OCI-LY1 (cell line): ENCODE data around the gene SFI1.

ENCODE experiments used
- H2AFZ ChIP-seq: fragments of 200-600 bp; sonication (generic), shearing (Covaris generic); 2 replicates; pipeline ENCODE4 v1.6.0; 2014; ENCODE audit warnings: antibody characterized with exemption, mild to moderate bottlenecking, low read length
- H3F3A ChIP-seq: fragments of 200-600 bp; sonication (generic), shearing (Covaris generic); 2 replicates; pipeline ENCODE4 v1.6.0; 2014; ENCODE audit warnings: mild to moderate bottlenecking, antibody characterized with exemption, low read length, moderate library complexity; ENCODE audit not compliant: insufficient read depth
- H3K27ac ChIP-seq: fragments of 200-600 bp; sonication (generic); 2 replicates; pipeline ENCODE4 v1.5.1; 2014; ENCODE audit warnings: low read length, mixed run types, mild to moderate bottlenecking, low read depth; ENCODE audit not compliant: poor library complexity, severe bottlenecking
- H3K27me3 ChIP-seq: fragments of 200-600 bp; sonication (generic); 2 replicates; pipeline ENCODE4 v1.6.0; 2014; ENCODE audit warnings: antibody characterized with exemption, mild to moderate bottlenecking, low read length, moderate library complexity; ENCODE audit not compliant: insufficient read depth
- H3K36me3 ChIP-seq: fragments of 200-600 bp; sonication (generic); 2 replicates; pipeline ENCODE4 v1.6.1; 2014; ENCODE audit warnings: mild to moderate bottlenecking, antibody characterized with exemption, low read length, moderate library complexity, mixed read lengths; ENCODE audit not compliant: insufficient read depth
- H3K4me1 ChIP-seq: fragments of 200-600 bp; sonication (generic); 2 replicates; pipeline ENCODE4 v1.5.1; 2014; ENCODE audit warnings: mild to moderate bottlenecking, low read length, moderate library complexity; ENCODE audit not compliant: insufficient read depth, severe bottlenecking
- H3K4me2 ChIP-seq: fragments of 200-600 bp; sonication (generic), shearing (Covaris generic); 2 replicates; pipeline ENCODE4 v1.6.1; 2014; ENCODE audit warnings: low read length
- H3K4me3 ChIP-seq: fragments of 200-600 bp; sonication (generic); 2 replicates; pipeline ENCODE4 v1.5.1; 2014; ENCODE audit warnings: low read length, low read depth, mild to moderate bottlenecking, mixed read lengths; ENCODE audit not compliant: poor library complexity, severe bottlenecking
- H3K79me2 ChIP-seq: fragments of 200-600 bp; shearing (Covaris generic); 2 replicates; pipeline ENCODE4 v1.6.1; 2016; ENCODE audit warnings: mixed run types, low read length, mixed read lengths; ENCODE audit not compliant: insufficient read depth
- H3K9ac ChIP-seq: fragments of 200-600 bp; sonication (generic), shearing (Covaris generic); 2 replicates; pipeline ENCODE4 v1.6.1; 2014; ENCODE audit warnings: mild to moderate bottlenecking, low read length, mixed read lengths
- H3K9me2 ChIP-seq: fragments of 200-600 bp; sonication (generic), shearing (Covaris generic); 2 replicates; pipeline ENCODE4 v1.6.1; 2014; ENCODE audit warnings: low read depth, mild to moderate bottlenecking, low read length, mixed read lengths
- H3K9me3 ChIP-seq: fragments of 200-600 bp; shearing (Covaris generic); 2 replicates; pipeline ENCODE4 v1.6.1; 2014; ENCODE audit warnings: low read length, mixed read lengths
- H4K20me1 ChIP-seq: fragments of 200-600 bp; sonication (generic), shearing (Covaris generic); 2 replicates; pipeline ENCODE4 v1.6.0; 2016; ENCODE audit warnings: mild to moderate bottlenecking, low read length; ENCODE audit not compliant: insufficient read depth
- EZH2 ChIP-seq: fragments of 200-600 bp; sonication (generic), shearing (Covaris generic); IDR thresholded peaks from 2 replicates; pipeline ENCODE4 v1.8.0; 2017; ENCODE audit warnings: borderline replicate concordance, mixed run types, mild to moderate bottlenecking, antibody characterized with exemption, low read length, moderate library complexity, mixed read lengths
- TF ChIP-seq, protein P1 (sequence below): fragments of 200-600 bp; sonication (generic), shearing (Covaris generic); IDR thresholded peaks from 2 replicates; pipeline ENCODE4 v1.5.1; 2017; ENCODE audit warnings: mild to moderate bottlenecking, antibody characterized with exemption, low read length, moderate library complexity, mixed read lengths

The SFI1 gene

DNA sequence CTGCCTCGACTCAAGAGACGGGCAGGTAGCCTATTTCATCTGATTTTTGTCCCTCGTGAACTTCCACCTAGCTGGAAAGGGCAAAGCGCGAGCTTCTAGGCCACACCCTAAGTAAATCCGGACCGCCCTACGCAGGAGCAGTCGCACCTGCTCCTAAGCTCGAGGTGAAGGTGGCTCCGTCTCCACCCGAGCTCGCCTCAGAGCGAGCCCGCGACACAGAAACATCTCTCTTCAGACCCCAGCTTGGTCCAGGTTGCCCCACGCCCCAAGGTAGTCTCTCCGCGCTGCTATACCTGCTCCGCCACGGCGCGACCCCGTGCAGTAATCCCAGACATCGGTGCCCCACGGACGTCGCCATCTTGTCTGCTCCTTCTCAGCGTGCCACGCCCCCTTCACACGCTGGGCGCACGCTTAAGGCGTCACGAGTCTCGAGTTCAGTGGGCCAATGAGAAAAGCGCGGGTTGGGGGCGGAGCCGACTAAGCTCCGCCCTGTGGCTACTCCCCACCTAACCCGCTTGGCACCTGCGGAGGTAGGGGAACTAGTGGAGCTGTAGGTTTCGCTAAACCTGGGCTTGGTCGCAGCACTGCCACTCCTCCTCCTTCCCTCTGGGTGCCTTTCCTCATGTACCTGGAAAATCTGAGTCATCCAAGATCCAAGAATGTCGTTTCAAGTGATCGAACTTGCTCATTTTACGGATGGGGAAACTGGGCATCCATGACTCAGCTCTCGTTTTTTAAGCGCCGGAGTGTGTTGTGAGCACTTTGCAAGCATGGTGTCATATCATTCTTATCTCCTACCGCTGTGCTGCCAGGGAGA, 165.7 kb downstream of the SFI1 start, which contains the start of gene PISD:
TSS of gene PISD (minus strand) at position 365 of the 817 bp plus-strand sequence. CDS start at position 358, 7 bp downstream.
- Histone ChIP-seq H3K9me2 (no peaks in the 10 kb centered on the region), H2AFZ (no peak within 1 kb of the TSS), H3K4me2 (peak within 1 kb of the TSS; percentile 93), H3F3A (no peaks in the 10 kb centered on the region; the same call in 1 of the 2 replicates), H3K4me1 (peaks cover 34% of the 10 kb centered on the region), H3K27me3 (no peaks in the 10 kb centered on the region), H3K9ac (peak within 1 kb of the TSS; percentile 73), H4K20me1 (no peaks in the 10 kb centered on the region), H3K9me3 (no peaks in the 10 kb centered on the region), H3K79me2 (peaks cover 43% of the 10 kb centered on the region), H3K27ac (peak within 1 kb of the TSS; percentile 82), H3K4me3 (peak within 1 kb of the TSS; percentile 84), H3K36me3 (no peaks in the 10 kb centered on the region; the same call in 1 of the 2 replicates)
- TF ChIP-seq, protein P1, sequence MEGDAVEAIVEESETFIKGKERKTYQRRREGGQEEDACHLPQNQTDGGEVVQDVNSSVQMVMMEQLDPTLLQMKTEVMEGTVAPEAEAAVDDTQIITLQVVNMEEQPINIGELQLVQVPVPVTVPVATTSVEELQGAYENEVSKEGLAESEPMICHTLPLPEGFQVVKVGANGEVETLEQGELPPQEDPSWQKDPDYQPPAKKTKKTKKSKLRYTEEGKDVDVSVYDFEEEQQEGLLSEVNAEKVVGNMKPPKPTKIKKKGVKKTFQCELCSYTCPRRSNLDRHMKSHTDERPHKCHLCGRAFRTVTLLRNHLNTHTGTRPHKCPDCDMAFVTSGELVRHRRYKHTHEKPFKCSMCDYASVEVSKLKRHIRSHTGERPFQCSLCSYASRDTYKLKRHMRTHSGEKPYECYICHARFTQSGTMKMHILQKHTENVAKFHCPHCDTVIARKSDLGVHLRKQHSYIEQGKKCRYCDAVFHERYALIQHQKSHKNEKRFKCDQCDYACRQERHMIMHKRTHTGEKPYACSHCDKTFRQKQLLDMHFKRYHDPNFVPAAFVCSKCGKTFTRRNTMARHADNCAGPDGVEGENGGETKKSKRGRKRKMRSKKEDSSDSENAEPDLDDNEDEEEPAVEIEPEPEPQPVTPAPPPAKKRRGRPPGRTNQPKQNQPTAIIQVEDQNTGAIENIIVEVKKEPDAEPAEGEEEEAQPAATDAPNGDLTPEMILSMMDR: no peak
- TF ChIP-seq EZH2: no peak

DNA sequence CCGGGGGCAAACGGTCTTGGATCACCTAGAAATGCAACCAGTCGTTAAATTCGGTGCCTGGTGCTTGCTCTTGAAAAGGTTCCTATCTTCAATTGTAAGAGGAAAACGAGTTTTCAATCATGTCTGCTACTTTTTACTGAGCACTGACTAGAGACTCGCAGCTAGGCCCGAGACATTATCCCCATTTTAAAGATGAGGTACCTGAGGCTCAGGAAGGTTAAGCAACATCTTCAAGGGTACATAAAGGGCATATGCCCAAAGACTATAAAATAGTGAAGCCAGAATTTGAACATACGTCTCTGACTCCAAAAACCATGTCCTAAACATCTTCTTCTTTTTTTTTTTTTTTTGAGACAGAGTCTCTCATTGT, 166.3 kb downstream of the SFI1 start:
- peaks cover 39% of the 10 kb centered on the region for H3K79me2 ChIP-seq
- no peaks in the 10 kb centered on the region for H3K9me2 ChIP-seq
- no peaks in the 10 kb centered on the region for H3K9me3 ChIP-seq
- H3K4me2 ChIP-seq: peak overlapping the region; percentile 93
- peak overlapping the region; percentile 73 for H3K9ac ChIP-seq
- H3K36me3 ChIP-seq: no peaks in the 10 kb centered on the region; the same call in 1 of the 2 replicates
- H3K27me3 ChIP-seq: no peaks in the 10 kb centered on the region
- no peak overlapping the region for H2AFZ ChIP-seq
- TF ChIP-seq EZH2: no peak
- TF ChIP-seq, protein P1: no peak
- peaks cover 34% of the 10 kb centered on the region for H3K4me1 ChIP-seq
- H3K27ac ChIP-seq: peak overlapping the region; percentile 82
- no peaks in the 10 kb centered on the region for H4K20me1 ChIP-seq
- H3K4me3 ChIP-seq: peak overlapping the region; percentile 84
- H3F3A ChIP-seq: no peaks in the 10 kb centered on the region; the same call in 1 of the 2 replicates
